Mucosa of rectum (tissue), 2 donors: ENCODE data around the gene SPIB.
"Not testable (repeated sequence)": the region's sequence is repeated elsewhere in the genome, so short reads cannot be mapped to it uniquely, and the experiment has no call there.

ENCODE experiments used
- H3K27ac ChIP-seq, 2 donors: one replicate each; pipeline ENCODE4 v1.7.0; 2013; ENCODE audit warnings: inconsistent platforms in 2 of 2, low read depth in 2 of 2, low read length in 2 of 2
- H3K27me3 ChIP-seq, 2 donors: one replicate each; pipeline ENCODE4 v1.7.0; 2013; ENCODE audit warnings: low read length in 2 of 2; ENCODE audit not compliant: control insufficient read depth in 2 of 2, insufficient read depth in 2 of 2
- H3K36me3 ChIP-seq, 2 donors: one replicate each; pipeline ENCODE4 v1.7.0; 2013; ENCODE audit warnings: low read length in 2 of 2; ENCODE audit not compliant: control insufficient read depth in 2 of 2, insufficient read depth in 2 of 2
- H3K4me1 ChIP-seq, 2 donors: one replicate each; pipeline ENCODE4 v1.7.0; 2013; ENCODE audit warnings: low read length in 2 of 2, mild to moderate bottlenecking in 1 of 2; ENCODE audit not compliant: control insufficient read depth in 2 of 2, insufficient read depth in 2 of 2
- H3K4me3 ChIP-seq, 2 donors: one replicate each; pipeline ENCODE4 v1.7.0; 2013; ENCODE audit warnings: low read length in 2 of 2
- H3K9ac ChIP-seq, 2 donors: one replicate each; pipeline ENCODE4 v1.7.0; 2013; ENCODE audit warnings: low read length in 2 of 2, low read depth in 1 of 2, mild to moderate bottlenecking in 1 of 2
- H3K9me3 ChIP-seq, 2 donors: one replicate each; pipeline ENCODE4 v1.7.0; 2013; ENCODE audit warnings: low read length in 2 of 2; ENCODE audit not compliant: control insufficient read depth in 2 of 2
- donor health status: healthy.
- donor health status: Normal muscosa, but diverticular disease.

SPIB gene

GRCh38 chr19:50465000-50465399 is 46.3 kb downstream of the SPIB start:
- peaks cover 0 to 1% of the 10 kb centered on the region in 2 donors for H3K27me3 ChIP-seq
- H3K27ac ChIP-seq: no peak overlapping the region
- H3K4me1 ChIP-seq: peaks cover 3 to 12% of the 10 kb centered on the region in 2 donors
- H3K9me3 ChIP-seq: no peaks in the 10 kb centered on the region
- H3K9ac ChIP-seq: no peak overlapping the region
- no peak overlapping the region for H3K4me3 ChIP-seq
- H3K36me3 ChIP-seq: no peaks in the 10 kb centered on the region

- peaks cover 3 to 12% of the 10 kb centered on the region in 2 donors for H3K4me1 ChIP-seq
- H3K9me3 ChIP-seq: no peaks in the 10 kb centered on the region
- no peak overlapping the region for H3K9ac ChIP-seq
- H3K4me3 ChIP-seq: no peak overlapping the region
- peaks cover 0 to 1% of the 10 kb centered on the region in 2 donors for H3K27me3 ChIP-seq
- H3K36me3 ChIP-seq: no peaks in the 10 kb centered on the region
- no peak overlapping the region for H3K27ac ChIP-seq
These were observed 47.4 kb downstream of the SPIB start for GRCh38 chr19:50465986-50466705.

GRCh38 chr19:50466706-50467039 is 47.9 kb downstream of the SPIB start:
- Histone ChIP-seq H3K27me3 (peaks cover 0 to 1% of the 10 kb centered on the region in 2 donors), H3K4me1 (peaks cover 3 to 9% of the 10 kb centered on the region in 2 donors), H3K27ac (no peak overlapping the region), H3K9me3 (no peaks in the 10 kb centered on the region), H3K9ac (no peak overlapping the region), H3K4me3 (no peak overlapping the region), H3K36me3 (no peaks in the 10 kb centered on the region)

GRCh38 chr19:50467566-50467965 is 48.8 kb downstream of the SPIB start:
- H3K27ac ChIP-seq: no peak overlapping the region
- peaks cover 3 to 9% of the 10 kb centered on the region in 2 donors for H3K4me1 ChIP-seq
- no peaks in the 10 kb centered on the region for H3K36me3 ChIP-seq
- H3K9me3 ChIP-seq: no peaks in the 10 kb centered on the region
- H3K27me3 ChIP-seq: peaks cover 0 to 1% of the 10 kb centered on the region in 2 donors
- no peak overlapping the region for H3K9ac ChIP-seq
- H3K4me3 ChIP-seq: no peak overlapping the region

GRCh38 chr19:50468818-50469217 is 50.1 kb downstream of the SPIB start:
- no peak overlapping the region for H3K9ac ChIP-seq
- peaks cover 3 to 9% of the 10 kb centered on the region in 2 donors for H3K4me1 ChIP-seq
- H3K9me3 ChIP-seq: no peaks in the 10 kb centered on the region
- H3K27ac ChIP-seq: no peak overlapping the region
- H3K4me3 ChIP-seq: no peak overlapping the region
- peaks cover 0 to 1% of the 10 kb centered on the region in 2 donors for H3K27me3 ChIP-seq
- H3K36me3 ChIP-seq: no peaks in the 10 kb centered on the region

- not testable (repeated sequence) for H3K27me3 ChIP-seq, H3K9ac ChIP-seq, H3K36me3 ChIP-seq, H3K4me3 ChIP-seq, H3K9me3 ChIP-seq, H3K27ac ChIP-seq
- peaks cover 10 to 11% of the 10 kb centered on the region in 2 donors for H3K4me1 ChIP-seq
These were observed 54.6 kb downstream of the SPIB start for GRCh38 chr19:50473336-50473735.

GRCh38 chr19:50475101-50475568 is 56.4 kb downstream of the SPIB start:
- H3K9me3 ChIP-seq: no peaks in the 10 kb centered on the region

GRCh38 chr19:50475736-50476223 is 57.0 kb downstream of the SPIB start:
- no peak overlapping the region for H3K9ac ChIP-seq
- H3K36me3 ChIP-seq: peaks cover 19 to 21% of the 10 kb centered on the region in 2 donors
- H3K9me3 ChIP-seq: no peaks in the 10 kb centered on the region
- peak overlapping the region in 1 of 2 donors; percentile 92 for H3K4me3 ChIP-seq
- H3K4me1 ChIP-seq: peaks cover 10 to 14% of the 10 kb centered on the region in 2 donors
- H3K27me3 ChIP-seq: no peaks in the 10 kb centered on the region
- peak overlapping the region; percentile 85 to 92 for H3K27ac ChIP-seq

More at GRCh38 chr19:50475101-50475568, 56.4 kb downstream of the SPIB start:
- peaks cover 10 to 14% of the 10 kb centered on the region in 2 donors for H3K4me1 ChIP-seq
- H3K27me3 ChIP-seq: no peaks in the 10 kb centered on the region
- no peak overlapping the region for H3K4me3 ChIP-seq
- H3K9ac ChIP-seq: no peak overlapping the region
- H3K36me3 ChIP-seq: peaks cover 13 to 15% of the 10 kb centered on the region in 2 donors
- no peak overlapping the region for H3K27ac ChIP-seq

- no peaks in the 10 kb centered on the region for H3K9me3 ChIP-seq
- H3K4me3 ChIP-seq: peak within 1 kb of the TSS; percentile 92 to 95
- no peaks in the 10 kb centered on the region for H3K27me3 ChIP-seq
- peaks cover 10 to 14% of the 10 kb centered on the region in 2 donors for H3K4me1 ChIP-seq
- peaks cover 25% of the 10 kb centered on the region in 2 donors for H3K36me3 ChIP-seq
- H3K27ac ChIP-seq: peak within 1 kb of the TSS; percentile 85 to 92
- peak within 1 kb of the TSS; percentile 92 to 94 for H3K9ac ChIP-seq
These were observed 57.6 kb downstream of the SPIB start, which contains the start of the genes EMC10 and GARIN5A for GRCh38 chr19:50476224-50476906. EMC10 (plus strand) TSS chr19:50476507; CDS start chr19:50476545, 38 bp downstream. GARIN5A (minus strand) TSS chr19:50476848; CDS start chr19:50476388, 460 bp downstream.

GRCh38 chr19:50476907-50477238 is 58.1 kb downstream of the SPIB start:
- Histone ChIP-seq H3K4me1 (peaks cover 10 to 14% of the 10 kb centered on the region in 2 donors), H3K4me3 (peak overlapping the region; percentile 92 to 95), H3K9me3 (no peaks in the 10 kb centered on the region), H3K27me3 (no peaks in the 10 kb centered on the region), H3K27ac (peak overlapping the region; percentile 85 to 92), H3K36me3 (peaks cover 30% of the 10 kb centered on the region in 2 donors), H3K9ac (peak overlapping the region; percentile 92 to 94)
